ENCODE data around the gene HERC2. TPM values are rescaled to one million over a fixed set of nuclear protein-coding genes. Genes with fewer than 3 reads are reported as not detected.
"Not testable (repeated sequence)": the region's sequence is repeated elsewhere in the genome, so short reads cannot be mapped to it uniquely, and the experiment has no call there.

Gene HERC2
- total RNA-seq, 1 experiment from 2014 or later, result 69.2 TPM

DNA sequence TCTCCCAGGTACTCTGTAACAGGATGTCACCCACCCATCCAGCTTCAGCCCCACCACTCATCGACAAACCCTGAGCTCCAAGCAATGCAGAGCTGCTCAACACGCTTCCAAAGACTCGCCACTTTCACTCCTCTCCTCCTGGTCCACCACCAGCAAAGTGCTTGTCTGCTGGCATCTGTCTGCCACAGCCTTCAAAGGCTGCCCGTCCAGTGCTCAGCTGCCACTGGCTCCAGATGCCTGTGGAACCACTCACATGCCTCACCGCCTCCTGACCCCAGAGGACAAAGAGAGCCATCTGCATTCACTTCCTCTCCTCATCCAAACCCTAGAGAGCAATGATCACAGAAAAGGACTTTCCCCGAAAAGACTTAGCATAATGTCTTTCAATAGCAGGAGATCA, 113.4 kb downstream of the HERC2 start:
- Histone ChIP-seq H3K56ac (ENCODE audit: insufficient read length, low read depth, low read length) (no peak overlapping the region), H2BK120ac (ENCODE audit: low read depth, low read length, poor library complexity, severe bottlenecking) (no peak overlapping the region), H3K23ac (ENCODE audit: insufficient read length, low read depth, low read length) (no peak overlapping the region), H3K9me3 (ENCODE audit: control insufficient read depth, low read depth, low read length) (no peaks in the 10 kb centered on the region), H3T11ph (ENCODE audit: low read length) (no peak overlapping the region), H3K4ac (ENCODE audit: low read depth, low read length) (no peak overlapping the region), H2BK5ac (ENCODE audit: insufficient read length, low read length) (no peak overlapping the region), H3K23me2 (ENCODE audit: insufficient read length, low read depth, low read length, poor library complexity, severe bottlenecking) (no peaks in the 10 kb centered on the region), H4K91ac (ENCODE audit: insufficient read length, low read depth, low read length) (no peak overlapping the region), H2AFZ (ENCODE audit: low read length) (no peak overlapping the region), H3K4me1 (ENCODE audit: insufficient read depth, low read length) (no peaks in the 10 kb centered on the region), H4K8ac (replicated peaks; ENCODE audit: insufficient read length, low read depth, low read length) (no peak overlapping the region), H4K5ac (ENCODE audit: insufficient read length, low read depth, low read length) (no peak overlapping the region), H3K27me3 (ENCODE audit: insufficient read depth, low read length) (no peaks in the 10 kb centered on the region), H3K79me2 (ENCODE audit: insufficient read depth, low read length) (no peaks in the 10 kb centered on the region), H4K20me1 (ENCODE audit: control insufficient read depth, insufficient read depth, insufficient read length) (no peaks in the 10 kb centered on the region), H3K79me1 (ENCODE audit: insufficient read depth, low read depth, low read length, poor library complexity, severe bottlenecking) (no peaks in the 10 kb centered on the region), H3K4me2 (ENCODE audit: insufficient read depth, insufficient read length, low read length) (no peak overlapping the region), H2BK20ac (ENCODE audit: low read depth, low read length, poor library complexity, severe bottlenecking) (no peak overlapping the region), H3K27ac (ENCODE audit: insufficient read length, low read depth, low read length) (no peak overlapping the region), H2BK12ac (ENCODE audit: insufficient read length, low read depth, low read length) (no peak overlapping the region), H2AK5ac (ENCODE audit: insufficient read length, low read length) (no peak overlapping the region), H3K14ac (ENCODE audit: insufficient read depth, low read length) (no peak overlapping the region), H3K9ac (ENCODE audit: extremely low read depth, insufficient read length, low read length) (no peak overlapping the region), H3K18ac (ENCODE audit: insufficient read length, low read depth, low read length) (no peak overlapping the region), H2BK15ac (ENCODE audit: low read depth, low read length) (no peak overlapping the region)
- no peak for DNase-seq
- Mint-ChIP-seq H3K27ac (peak overlapping the region in 1 of 3 experiments; percentile 66; a peak in 1 of 7 replicates), H3K4me3 (no peak overlapping the region), H3K9me3 (no peaks in the 10 kb centered on the region), H3K27me3 (ENCODE audit: low read depth) (no peaks in the 10 kb centered on the region; the same call in 1 of the 2 replicates), H3K4me1 (peaks cover 0 to 3% of the 10 kb centered on the region in 2 experiments; a peak in 1 of 4 replicates), H3K36me3 (ENCODE audit: insufficient read depth in 1 of 3, low read depth in 3 of 3) (peaks cover 24 to 41% (median 27%) of the 10 kb centered on the region in 3 experiments; a peak in 6 of 7 replicates)
- WGBS (ENCODE audit: extremely low coverage, insufficient read length, low lambda C conversion rate), result no CpG with 5 or more reads among the region's 6 CpGs
- TF ChIP-seq, protein P1, sequence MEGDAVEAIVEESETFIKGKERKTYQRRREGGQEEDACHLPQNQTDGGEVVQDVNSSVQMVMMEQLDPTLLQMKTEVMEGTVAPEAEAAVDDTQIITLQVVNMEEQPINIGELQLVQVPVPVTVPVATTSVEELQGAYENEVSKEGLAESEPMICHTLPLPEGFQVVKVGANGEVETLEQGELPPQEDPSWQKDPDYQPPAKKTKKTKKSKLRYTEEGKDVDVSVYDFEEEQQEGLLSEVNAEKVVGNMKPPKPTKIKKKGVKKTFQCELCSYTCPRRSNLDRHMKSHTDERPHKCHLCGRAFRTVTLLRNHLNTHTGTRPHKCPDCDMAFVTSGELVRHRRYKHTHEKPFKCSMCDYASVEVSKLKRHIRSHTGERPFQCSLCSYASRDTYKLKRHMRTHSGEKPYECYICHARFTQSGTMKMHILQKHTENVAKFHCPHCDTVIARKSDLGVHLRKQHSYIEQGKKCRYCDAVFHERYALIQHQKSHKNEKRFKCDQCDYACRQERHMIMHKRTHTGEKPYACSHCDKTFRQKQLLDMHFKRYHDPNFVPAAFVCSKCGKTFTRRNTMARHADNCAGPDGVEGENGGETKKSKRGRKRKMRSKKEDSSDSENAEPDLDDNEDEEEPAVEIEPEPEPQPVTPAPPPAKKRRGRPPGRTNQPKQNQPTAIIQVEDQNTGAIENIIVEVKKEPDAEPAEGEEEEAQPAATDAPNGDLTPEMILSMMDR (conservative IDR thresholded peaks at IDR 0.05), result no peak

DNA sequence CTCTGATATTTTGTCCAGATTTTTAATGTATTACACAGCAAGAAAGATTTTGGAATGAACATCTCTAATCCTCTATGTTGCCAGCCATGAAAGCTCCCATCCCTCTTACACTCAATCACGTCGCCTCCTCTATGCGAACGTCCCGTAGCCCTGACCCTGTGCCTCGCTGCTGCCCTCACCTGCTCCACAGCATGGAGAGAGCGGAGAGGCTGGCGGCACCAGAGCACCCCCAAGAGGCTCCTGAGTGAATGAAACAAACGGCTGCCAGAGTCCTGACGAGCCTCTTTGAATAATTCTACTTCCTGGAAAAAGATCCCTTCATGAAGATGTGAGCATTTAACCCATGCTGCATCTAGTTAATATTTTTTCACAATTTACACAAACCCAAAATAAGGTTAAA, 116.3 kb downstream of the HERC2 start:
- H3K18ac ChIP-seq (ENCODE audit: insufficient read length, low read depth, low read length); H3K27ac Mint-ChIP-seq; H3K4me1 ChIP-seq (ENCODE audit: insufficient read depth, low read length); H2BK15ac ChIP-seq (ENCODE audit: low read depth, low read length); H4K8ac ChIP-seq (replicated peaks; ENCODE audit: insufficient read length, low read depth, low read length); H3K27me3 Mint-ChIP-seq (ENCODE audit: low read depth); H3K14ac ChIP-seq (ENCODE audit: insufficient read depth, low read length); H2BK20ac ChIP-seq (ENCODE audit: low read depth, low read length, poor library complexity, severe bottlenecking); H3K4me3 Mint-ChIP-seq; H3K23me2 ChIP-seq (ENCODE audit: insufficient read length, low read depth, low read length, poor library complexity, severe bottlenecking); H3K56ac ChIP-seq (ENCODE audit: insufficient read length, low read depth, low read length); H3K4me1 Mint-ChIP-seq; H3K9me3 Mint-ChIP-seq; H3K79me2 ChIP-seq (ENCODE audit: insufficient read depth, low read length); H4K91ac ChIP-seq (ENCODE audit: insufficient read length, low read depth, low read length); H2AFZ ChIP-seq (ENCODE audit: low read length); H3K27me3 ChIP-seq (ENCODE audit: insufficient read depth, low read length); H4K20me1 ChIP-seq (ENCODE audit: control insufficient read depth, insufficient read depth, insufficient read length); H2BK120ac ChIP-seq (ENCODE audit: low read depth, low read length, poor library complexity, severe bottlenecking); H3K9ac ChIP-seq (ENCODE audit: extremely low read depth, insufficient read length, low read length); H2BK12ac ChIP-seq (ENCODE audit: insufficient read length, low read depth, low read length); H3K4ac ChIP-seq (ENCODE audit: low read depth, low read length); H3K9me3 ChIP-seq (ENCODE audit: control insufficient read depth, low read depth, low read length); DNase-seq; H3K23ac ChIP-seq (ENCODE audit: insufficient read length, low read depth, low read length); H3K27ac ChIP-seq (ENCODE audit: insufficient read length, low read depth, low read length); H4K5ac ChIP-seq (ENCODE audit: insufficient read length, low read depth, low read length); H3K79me1 ChIP-seq (ENCODE audit: insufficient read depth, low read depth, low read length, poor library complexity, severe bottlenecking); H3T11ph ChIP-seq (ENCODE audit: low read length); H2AK5ac ChIP-seq (ENCODE audit: insufficient read length, low read length); H2BK5ac ChIP-seq (ENCODE audit: insufficient read length, low read length); H3K4me2 ChIP-seq (ENCODE audit: insufficient read depth, insufficient read length, low read length): not testable (repeated sequence)
- peaks cover 29 to 48% (median 35%) of the 10 kb centered on the region in 3 experiments; a peak in 6 of 7 replicates for H3K36me3 Mint-ChIP-seq (ENCODE audit: insufficient read depth in 1 of 3, low read depth in 3 of 3)
- no CpG with 5 or more reads among the region's 10 CpGs for WGBS (ENCODE audit: extremely low coverage, insufficient read length, low lambda C conversion rate)

Data from H9 (cell line).